Measurements from ENCODE around the gene USF2. TPM values are rescaled to one million over a fixed set of nuclear protein-coding genes. Genes with fewer than 3 reads are reported as not detected.

The USF2 gene
- total and polyA plus RNA-seq, 8 donors = 26.8 to 109 (median 86.0) TPM

GRCh38 chr19:35321291-35321690 is 52.5 kb downstream of the USF2 start:
- Histone ChIP-seq H3K27me3 (peaks cover 0 to 5% (median 0%) of the 10 kb centered on the region in 3 donors), H3K9me3 (peaks cover 0 to 10% (median 8%) of the 10 kb centered on the region in 4 donors), H3K4me1 (peaks cover 0 to 19% (median 0%) of the 10 kb centered on the region in 4 donors), H3K27ac (no peak overlapping the region), H3K4me3 (no peak overlapping the region), H3K36me3 (no peaks in the 10 kb centered on the region)
- WGBS, 5 donors = 90 to 98% (median 92%) methylated on average over 2 of the region's 2 CpGs
- TF ChIP-seq POLR2AphosphoS5 (IDR thresholded peaks at IDR 0.05) (no peak), POLR2A (IDR thresholded peaks at IDR 0.05) (no peak), EP300 (IDR thresholded peaks at IDR 0.05) (no peak), CTCF (IDR thresholded peaks at IDR 0.05) (no peak)
- DNase-seq = no peak
- intact Hi-C loops (cut with DNase I; ENCODE audit: low total_unique reads) = no loop called here

GRCh38 chr19:35322014-35322413 is 53.3 kb downstream of the USF2 start:
- Histone ChIP-seq H3K36me3 (no peaks in the 10 kb centered on the region), H3K27me3 (peaks cover 0 to 9% (median 0%) of the 10 kb centered on the region in 3 donors), H3K9me3 (peaks cover 0 to 10% (median 8%) of the 10 kb centered on the region in 4 donors), H3K4me1 (peaks cover 0 to 19% (median 0%) of the 10 kb centered on the region in 4 donors), H3K27ac (no peak overlapping the region), H3K4me3 (no peak overlapping the region)
- DNase-seq = no peak
- intact Hi-C loops (cut with DNase I; ENCODE audit: low total_unique reads) = no loop called here
- 93 to 97% (median 93%) methylated on average over 9 of the region's 9 CpGs for whole genome bisulfite sequencing, 5 donors
- TF ChIP-seq EP300 (IDR thresholded peaks at IDR 0.05) = no peak
- no peak for TF ChIP-seq POLR2AphosphoS5 (IDR thresholded peaks at IDR 0.05)
- no peak for TF ChIP-seq POLR2A (IDR thresholded peaks at IDR 0.05)
- TF ChIP-seq CTCF (IDR thresholded peaks at IDR 0.05) = no peak

GRCh38 chr19:35327642-35328041 is 58.9 kb downstream of the USF2 start:
- TF ChIP-seq CTCF (IDR thresholded peaks at IDR 0.05) = no peak
- TF ChIP-seq POLR2A (IDR thresholded peaks at IDR 0.05) = no peak
- TF ChIP-seq POLR2AphosphoS5 (IDR thresholded peaks at IDR 0.05) = no peak
- no peak for TF ChIP-seq EP300 (IDR thresholded peaks at IDR 0.05)
- Histone ChIP-seq H3K27me3 (peaks cover 0 to 49% (median 9%) of the 10 kb centered on the region in 3 donors), H3K4me1 (no peaks in the 10 kb centered on the region), H3K27ac (no peak overlapping the region), H3K9me3 (no peaks in the 10 kb centered on the region), H3K36me3 (no peaks in the 10 kb centered on the region), H3K4me3 (no peak overlapping the region)
- DNase-seq = no peak
- intact Hi-C loops (cut with DNase I; ENCODE audit: low total_unique reads) = no loop called here
- WGBS, 5 donors = 60 to 73% (median 69%) methylated on average over 4 of the region's 4 CpGs

- intact Hi-C loops (cut with DNase I; ENCODE audit: low total_unique reads) = no loop called here
- no peak for DNase-seq
- 75 to 85% (median 76%) methylated on average over 12 of the region's 12 CpGs for WGBS, 5 donors
- Histone ChIP-seq H3K4me3 (peak within 1 kb of the TSS in 1 of 4 donors; percentile 5), H3K36me3 (no peaks in the 10 kb centered on the region), H3K27me3 (peaks cover 0 to 61% (median 11%) of the 10 kb centered on the region in 3 donors), H3K4me1 (no peaks in the 10 kb centered on the region), H3K27ac (no peak within 1 kb of the TSS), H3K9me3 (no peaks in the 10 kb centered on the region)
- TF ChIP-seq CTCF (IDR thresholded peaks at IDR 0.05) (no peak), EP300 (IDR thresholded peaks at IDR 0.05) (no peak), POLR2AphosphoS5 (IDR thresholded peaks at IDR 0.05) (no peak), POLR2A (IDR thresholded peaks at IDR 0.05) (no peak)
These were observed 60.1 kb downstream of the USF2 start, which contains the start of gene CD22 for GRCh38 chr19:35328851-35329285. Gene CD22, plus strand, starts transcription at chr19:35329187. Its CDS starts 2,854 bp downstream, at chr19:35332041.

Data from stomach (tissue), 9 donors.